Cortex of kidney (tissue), 1 donor: ENCODE results near the gene GNAI3.

Experiments
- DNase-seq: peaks from one replicate; lab custom pipeline; 2025; lab: John Stamatoyannopoulos, UW

GNAI3 gene

DNA sequence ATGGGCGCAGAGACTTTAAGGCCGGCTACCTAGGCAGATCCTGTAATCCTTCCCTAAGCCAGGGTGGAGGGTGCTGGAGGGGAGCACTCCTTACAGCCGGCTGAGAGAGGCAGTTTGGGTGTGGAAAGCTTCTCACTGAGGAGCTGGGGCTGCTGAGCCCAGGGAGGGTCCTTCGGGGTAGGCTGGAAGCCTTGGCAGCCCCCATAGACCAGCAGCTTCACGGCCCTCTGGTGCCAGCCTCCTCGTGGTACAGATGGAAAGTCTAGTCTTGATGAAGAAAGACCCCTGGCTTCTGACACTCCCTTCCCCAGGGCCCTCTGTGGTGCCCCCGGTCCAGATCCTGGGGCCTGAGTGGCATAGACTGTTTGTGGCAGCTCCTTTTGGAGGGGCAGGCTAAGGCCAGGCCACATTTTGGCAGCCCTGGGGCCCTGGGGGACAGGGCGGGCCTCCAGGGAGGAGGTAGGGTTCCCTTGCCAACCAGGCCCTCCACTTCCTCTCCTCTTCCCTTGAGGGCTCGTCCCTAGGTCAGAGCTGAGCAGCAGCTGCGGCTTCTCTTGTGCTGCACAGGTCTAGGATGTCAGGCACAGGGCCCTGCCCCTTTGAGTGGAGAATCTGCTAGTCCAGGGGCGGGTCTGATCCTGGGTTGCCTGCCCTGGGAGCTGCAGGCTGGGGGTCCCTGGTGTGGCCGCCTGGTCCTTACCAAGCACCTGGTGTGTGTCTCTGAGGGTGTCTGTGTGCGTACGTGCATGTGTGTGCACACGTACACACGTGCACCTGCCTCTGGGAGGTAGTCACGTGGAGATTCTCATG lies 76.0 kb downstream of the GNAI3 start:
- DNase-seq = no peak

DNA sequence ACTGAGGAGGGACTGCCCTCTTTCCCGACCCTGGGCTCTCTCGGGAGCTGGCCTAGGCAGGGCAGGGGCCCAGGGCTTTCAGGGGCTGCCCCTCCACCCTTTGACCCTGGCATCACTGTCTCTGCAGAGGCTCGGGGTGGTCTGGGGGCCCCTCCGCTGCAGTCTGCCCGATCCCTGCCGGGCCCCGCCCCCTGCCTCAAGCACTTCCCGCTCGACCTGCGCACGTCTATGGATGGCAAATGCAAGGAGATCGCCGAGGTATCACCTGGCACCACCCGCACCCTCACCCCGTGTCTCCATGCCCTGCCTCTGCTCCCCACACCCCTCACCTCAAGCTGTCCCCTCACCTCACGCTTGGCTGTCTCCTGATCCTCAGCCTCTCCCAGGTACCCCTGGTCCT lies 76.8 kb downstream of the GNAI3 start:
- DNase-seq = no peak

DNA sequence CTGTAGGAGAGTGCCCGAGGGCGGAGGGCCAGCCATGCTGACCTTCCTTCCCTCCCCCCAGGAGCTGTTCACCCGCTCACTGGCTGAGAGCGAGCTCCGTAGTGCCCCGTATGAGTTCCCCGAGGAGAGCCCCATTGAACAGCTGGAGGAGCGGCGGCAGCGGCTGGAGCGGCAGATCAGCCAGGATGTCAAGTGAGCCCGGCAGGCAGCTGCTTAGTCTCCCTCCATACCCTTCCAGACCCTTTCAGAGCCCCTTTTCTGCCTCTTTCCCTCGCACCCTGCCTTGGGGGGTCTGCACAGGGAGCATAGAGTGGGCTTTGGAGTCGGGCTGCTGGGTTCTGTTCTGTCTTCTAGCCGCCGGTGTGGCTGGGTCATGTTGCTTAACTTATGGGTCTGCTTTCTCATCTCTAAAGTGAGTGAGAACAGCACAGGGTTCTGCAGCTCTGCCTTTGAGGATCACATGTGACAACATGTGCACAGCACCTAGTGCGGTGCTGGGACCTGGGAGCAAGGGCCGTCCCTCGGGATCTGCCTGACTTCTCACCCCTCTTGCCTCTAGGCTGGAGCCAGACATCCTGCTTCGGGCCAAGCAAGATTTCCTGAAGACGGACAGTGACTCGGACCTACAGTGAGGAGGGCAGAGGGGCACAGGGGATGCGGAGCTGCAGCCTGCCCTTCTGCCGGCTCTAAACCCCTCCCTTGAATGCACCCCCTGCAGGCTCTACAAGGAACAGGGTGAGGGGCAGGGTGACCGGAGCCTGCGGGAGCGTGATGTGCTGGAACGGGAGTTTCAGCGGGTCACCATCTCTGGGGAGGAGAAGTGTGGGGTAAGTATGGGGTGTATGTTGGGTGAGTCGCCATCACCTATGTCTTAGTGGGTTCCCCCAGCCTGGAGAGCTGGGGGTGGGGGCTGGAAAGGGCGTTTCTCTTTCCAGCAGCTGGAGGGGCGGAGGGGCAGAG lies 77.5 kb downstream of the GNAI3 start:
- no peak for DNase-seq

DNA sequence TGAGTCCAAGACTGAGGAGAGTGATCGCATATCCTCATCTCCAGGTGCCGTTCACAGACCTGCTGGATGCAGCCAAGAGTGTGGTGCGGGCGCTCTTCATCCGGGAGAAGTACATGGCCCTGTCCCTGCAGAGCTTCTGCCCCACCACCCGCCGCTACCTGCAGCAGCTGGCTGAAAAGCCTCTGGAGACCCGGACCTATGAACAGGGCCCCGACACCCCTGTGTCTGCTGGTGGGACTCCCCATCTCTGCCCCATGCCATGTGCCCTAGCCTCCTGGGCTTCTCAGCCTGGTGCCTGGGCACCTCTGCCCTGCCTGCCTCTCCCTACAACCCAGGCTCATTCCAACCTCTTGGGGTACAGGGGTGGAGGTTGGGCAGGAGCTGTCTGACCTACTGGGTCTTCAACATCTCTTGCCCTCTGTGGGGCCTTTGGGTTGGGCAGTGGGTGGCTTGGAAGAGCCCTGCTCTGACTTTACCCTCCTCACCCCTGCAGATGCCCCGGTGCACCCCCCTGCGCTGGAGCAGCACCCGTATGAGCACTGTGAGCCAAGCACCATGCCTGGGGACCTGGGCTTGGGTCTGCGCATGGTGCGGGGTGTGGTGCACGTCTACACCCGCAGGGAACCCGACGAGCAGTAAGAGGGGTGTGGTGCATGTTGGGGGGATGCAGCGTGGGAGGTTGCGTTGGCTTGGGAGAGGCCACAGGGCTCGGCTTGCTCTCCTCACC lies 78.4 kb downstream of the GNAI3 start:
- no peak for DNase-seq

DNA sequence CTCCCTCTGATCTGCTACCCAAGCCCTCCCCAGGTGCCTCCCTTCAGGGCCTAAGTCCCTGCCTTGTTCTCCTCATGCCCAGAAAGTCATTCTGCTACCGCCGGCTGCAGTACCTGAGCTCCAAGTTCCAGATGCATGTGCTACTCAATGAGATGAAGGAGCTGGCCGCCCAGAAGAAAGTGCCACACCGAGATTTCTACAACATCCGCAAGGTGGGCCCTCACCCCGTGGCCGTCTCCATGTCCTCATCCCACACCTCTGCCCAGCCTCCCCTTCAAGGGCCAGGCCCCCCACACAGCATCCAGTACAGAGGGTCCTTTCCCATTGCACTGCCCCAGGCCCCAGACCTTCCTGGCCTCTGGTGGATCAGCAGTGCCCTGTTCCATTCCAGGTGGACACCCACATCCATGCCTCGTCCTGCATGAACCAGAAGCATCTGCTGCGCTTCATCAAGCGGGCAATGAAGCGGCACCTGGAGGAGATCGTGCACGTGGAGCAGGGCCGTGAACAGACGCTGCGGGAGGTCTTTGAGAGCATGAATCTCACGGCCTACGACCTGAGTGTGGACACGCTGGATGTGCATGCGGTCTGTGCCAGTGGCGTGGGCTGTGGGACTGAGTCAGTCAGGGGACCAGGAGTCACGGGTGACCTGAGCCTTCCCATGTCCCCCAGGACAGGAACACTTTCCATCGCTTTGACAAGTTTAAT lies 79.4 kb downstream of the GNAI3 start:
- DNase-seq = no peak

DNA sequence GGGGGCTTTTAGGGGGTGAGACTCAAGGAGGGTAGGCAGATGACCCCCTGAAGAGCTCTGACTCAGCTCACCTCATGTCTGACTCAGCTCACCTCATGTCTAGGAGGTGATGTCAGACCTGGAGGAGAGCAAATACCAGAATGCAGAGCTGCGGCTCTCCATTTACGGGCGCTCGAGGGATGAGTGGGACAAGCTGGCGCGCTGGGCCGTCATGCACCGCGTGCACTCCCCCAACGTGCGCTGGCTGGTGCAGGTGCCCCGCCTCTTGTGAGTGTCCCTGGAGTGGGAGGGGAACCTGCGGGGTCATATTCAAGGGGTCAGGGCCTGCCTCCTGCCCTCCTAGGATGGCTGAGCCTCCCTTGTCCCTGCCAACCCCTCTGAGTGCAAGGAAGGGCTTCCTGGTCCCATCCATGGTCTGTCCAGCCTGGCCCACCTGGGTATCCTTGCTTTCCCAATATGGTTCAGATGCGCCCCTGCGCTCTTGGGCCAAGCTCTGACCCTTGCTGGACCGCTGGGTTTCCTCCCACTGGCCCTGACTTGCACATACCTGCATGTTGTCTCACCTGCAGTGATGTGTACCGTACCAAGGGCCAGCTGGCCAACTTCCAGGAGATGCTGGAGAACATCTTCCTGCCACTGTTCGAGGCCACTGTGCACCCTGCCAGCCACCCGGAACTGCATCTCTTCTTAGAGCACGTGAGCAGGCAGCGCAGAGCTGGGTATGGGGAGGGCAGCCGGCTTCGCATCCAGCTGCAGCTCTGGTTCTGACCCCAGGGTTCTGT lies 80.3 kb downstream of the GNAI3 start:
- no peak for DNase-seq

DNA sequence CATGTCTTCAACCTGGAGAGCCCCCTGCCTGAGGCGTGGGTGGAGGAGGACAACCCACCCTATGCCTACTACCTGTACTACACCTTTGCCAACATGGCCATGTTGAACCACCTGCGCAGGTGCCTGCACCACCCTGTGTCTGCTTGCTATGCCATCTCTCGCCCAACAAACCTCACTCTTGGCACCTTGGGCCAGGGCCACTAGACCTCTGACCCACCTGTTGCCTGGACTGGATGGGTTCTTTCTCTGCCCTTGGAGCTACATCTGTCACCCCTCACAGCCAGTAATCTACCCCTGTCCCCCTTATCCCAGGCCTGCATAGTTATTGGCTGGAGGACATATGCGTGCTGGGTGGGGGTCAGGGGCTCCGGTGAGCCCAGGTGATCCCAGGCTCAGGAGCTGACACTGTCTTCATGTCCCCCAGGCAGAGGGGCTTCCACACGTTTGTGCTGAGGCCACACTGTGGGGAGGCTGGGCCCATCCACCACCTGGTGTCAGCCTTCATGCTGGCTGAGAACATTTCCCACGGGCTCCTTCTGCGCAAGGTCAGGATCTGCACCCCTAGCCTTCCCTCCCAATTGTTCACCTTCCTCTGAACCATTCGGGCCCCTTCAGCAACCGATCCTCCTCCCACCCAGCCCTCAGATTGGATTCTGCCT lies 81.1 kb downstream of the GNAI3 start:
- DNase-seq = no peak

DNA sequence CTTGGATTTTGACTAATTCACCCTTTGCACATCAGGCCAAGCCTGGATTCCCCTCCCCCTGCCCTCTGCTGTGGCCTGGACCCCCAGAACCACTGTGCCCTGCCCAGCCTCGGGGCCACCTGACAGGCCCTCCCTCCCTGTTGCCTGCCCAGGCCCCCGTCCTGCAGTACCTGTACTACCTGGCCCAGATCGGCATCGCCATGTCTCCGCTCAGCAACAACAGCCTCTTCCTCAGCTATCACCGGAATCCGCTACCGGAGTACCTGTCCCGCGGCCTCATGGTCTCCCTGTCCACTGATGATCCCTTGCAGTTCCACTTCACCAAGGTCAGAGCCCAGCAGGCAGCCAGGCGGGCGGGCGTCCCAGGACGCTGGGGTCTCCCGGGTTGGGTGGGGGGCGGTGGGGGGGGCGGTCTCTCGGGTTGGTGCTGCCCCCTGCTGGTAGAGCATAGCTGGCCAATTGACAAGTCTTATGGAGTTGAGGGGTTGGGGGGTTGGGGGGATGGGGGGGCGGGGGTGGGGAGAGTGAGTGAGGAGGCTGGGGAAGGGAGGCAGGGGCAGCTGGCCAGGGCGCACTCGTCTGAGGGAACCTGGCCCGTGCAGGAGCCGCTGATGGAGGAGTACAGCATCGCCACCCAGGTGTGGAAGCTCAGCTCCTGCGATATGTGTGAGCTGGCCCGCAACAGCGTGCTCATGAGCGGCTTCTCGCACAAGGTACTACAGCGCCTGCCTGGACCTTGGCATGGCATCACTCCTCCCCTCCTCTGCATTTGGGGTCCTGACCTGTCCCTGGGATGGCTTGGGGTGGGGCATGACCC lies 81.9 kb downstream of the GNAI3 start:
- no peak for DNase-seq

DNA sequence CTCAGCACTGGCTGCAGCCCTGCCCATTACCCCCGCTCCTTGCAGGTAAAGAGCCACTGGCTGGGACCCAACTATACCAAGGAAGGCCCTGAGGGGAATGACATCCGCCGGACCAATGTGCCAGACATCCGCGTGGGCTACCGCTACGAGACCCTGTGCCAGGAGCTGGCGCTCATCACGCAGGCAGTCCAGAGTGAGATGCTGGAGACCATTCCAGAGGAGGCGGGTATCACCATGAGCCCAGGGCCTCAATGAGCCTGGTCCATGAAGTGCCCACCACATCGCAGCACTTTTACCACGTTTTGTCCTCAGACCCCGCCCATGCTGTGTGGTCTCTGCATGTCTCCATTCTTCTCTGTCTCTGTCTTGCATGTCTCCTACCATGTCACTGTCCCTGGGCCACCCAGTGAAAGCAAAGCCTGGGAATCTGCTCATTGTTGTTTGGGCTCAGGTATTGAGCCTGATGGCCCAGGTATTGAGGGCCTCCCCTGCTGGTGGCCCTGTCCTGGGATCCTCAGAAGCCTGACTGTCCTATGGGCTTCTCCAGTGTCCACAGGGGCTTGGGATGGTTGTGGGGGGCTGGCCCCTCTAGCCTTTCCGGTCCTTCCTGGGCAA lies 82.6 kb downstream of the GNAI3 start:
- DNase-seq = no peak

DNA sequence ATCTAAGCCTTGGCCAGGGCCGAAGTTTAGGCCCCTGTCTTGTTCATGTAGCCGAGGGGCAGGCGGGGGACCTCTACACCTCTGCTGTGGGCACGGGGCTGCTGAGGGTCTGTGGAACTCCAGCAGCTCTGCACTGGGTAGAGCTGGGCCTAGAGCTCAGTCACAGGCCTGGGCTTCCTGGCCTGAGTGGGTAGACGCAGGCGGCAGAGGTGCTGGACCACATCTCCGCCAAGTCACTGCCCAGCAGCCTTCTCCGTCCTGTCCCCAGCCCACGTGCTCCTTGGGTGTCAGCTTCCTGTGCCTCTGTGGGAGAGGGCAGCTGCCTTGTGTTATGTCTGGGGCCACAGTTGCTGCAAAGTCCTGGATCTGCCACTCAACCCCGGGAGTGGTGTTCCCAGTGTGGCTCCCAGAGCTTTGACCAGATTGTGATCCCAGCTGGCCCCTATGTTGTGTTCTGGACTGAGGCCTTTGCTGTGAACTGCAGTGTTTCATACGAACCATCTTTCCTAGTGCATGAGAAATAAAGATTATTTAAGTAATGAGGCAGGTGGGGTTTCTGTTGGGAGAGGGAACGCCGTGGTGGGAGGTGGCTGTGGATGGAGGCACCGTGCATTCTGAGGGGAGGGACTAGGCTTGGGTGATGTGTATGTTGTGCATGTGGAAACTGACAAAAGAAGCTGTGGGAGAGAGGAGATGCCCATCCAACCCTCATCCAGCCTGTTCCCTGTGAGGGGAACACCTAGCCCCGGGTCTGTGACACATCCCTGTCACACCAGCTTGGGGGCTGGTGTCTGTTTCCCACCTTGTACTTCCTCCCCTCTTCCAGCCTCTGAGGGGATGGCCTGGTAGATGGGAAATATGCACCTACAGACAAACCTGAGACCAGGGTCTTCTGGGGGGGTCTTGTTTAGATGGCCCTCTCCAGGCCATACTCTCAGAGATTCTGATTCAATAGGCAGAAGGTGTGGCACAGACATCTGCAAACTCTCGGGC lies 83.4 kb downstream of the GNAI3 start:
- DNase-seq = no peak

DNA sequence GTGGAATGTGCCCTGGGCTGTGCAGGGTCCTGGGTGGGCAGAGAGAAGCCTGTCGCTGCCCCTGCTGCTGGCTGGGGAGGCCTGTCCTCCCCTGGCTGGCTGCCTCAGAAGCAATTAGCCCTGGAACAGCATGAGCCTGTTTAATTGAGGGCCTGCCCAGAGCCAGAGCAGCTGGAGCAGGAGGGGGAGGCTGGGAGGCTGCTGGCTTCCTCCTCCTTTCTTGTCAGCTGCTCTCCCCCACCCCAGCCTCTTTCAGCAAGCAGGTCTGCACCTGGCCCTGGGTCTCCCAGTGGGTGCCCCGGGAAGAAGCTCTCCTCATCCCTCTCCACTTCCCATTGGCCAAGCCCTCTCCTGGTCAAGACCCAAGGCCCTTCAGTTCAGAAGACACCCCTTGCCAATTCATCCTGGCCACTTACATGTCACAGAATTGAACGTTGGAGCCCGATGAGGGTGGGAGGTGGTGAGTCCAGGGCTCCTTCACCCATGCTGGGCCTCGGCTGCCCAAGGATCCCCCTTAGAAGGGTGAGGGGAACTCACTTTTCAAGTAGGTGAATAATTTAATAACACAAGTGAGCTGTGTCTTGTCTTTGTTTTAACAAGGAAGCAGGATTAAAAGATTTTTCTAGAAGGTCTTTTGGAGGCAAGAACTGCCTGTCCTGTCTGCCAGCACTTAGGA lies 84.4 kb downstream of the GNAI3 start:
- DNase-seq = no peak

DNA sequence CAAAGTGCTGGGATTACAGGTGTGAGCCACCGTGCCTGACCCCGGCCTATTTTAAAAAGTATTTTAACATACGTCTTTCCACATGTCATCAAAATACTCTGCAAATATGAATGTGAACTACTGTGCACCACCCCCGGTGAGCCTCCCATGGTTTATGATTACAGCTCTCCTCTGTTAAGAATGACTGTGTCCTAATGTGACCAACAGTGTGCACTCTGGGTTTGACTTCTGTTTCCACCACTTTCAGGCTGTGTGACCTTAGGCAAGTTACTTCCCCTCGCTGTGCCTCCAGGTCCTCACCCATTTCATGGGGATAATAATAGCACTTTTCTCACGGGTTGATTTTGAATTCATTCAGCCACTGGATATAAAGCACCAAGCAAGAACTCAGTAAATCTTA lies 85.9 kb downstream of the GNAI3 start:
- no peak for DNase-seq

DNA sequence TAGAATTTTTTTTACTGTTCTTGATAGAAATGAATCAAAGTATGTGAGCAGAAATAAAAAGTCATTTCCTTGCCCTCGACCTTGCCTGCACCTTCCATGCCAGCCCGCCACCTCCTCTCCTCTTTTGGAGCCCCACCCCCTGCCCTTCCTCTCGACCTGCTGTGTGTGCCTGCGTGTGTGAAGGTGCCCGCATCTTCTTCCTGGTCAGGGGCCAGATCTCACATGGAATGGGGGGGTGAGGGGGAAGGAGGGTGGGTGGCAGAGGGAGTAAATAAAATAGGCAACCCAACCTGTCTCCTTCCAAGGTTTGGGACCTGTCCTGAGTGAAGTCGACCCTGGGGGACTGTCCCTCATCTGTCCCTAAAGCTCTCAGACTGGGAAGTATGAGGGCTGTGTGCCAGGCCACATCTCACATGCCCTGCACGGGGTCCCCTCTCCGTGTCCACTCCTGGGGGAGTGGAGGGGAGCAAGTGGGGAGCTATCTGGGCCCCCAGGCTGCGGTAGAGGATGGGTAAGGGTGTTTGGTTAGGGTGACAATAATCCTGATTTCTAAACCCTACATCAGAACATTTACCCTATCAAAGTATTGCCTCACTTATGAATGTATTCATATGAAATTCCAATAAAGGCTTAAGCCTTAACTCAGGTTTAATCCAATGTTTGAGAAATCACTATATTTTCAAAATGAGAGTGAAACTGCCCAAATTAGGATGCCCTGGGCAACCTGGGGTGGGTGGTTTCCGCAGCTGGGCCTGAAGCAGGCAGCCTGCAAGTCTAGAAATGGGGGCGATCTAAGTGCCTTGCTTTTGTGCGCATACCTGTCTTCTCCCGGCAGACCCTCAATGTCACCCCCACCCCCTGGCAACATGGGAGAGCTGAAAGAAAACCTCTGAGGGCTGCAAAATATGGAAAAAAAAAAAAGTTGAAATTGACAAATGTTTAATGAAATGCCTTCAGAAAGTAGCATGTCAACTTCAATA lies 86.6 kb downstream of the GNAI3 start:
- DNase-seq = no peak

DNA sequence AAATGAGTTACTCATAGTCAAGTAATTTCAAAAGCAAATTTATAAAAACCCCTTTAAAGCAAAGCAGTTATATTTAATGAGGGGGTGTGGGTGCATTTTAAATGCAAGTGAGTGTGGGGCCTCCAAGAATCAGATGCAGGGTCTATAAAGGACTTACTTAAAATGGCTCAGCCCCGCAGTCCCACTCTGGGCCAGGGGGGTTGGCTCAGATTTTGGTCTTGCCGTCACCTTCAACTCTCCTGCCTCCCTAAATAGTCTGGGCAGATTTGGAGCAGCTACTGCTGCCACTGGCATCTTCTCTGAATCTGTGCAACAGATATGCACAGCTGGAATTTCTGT lies 87.4 kb downstream of the GNAI3 start:
- no peak for DNase-seq

DNA sequence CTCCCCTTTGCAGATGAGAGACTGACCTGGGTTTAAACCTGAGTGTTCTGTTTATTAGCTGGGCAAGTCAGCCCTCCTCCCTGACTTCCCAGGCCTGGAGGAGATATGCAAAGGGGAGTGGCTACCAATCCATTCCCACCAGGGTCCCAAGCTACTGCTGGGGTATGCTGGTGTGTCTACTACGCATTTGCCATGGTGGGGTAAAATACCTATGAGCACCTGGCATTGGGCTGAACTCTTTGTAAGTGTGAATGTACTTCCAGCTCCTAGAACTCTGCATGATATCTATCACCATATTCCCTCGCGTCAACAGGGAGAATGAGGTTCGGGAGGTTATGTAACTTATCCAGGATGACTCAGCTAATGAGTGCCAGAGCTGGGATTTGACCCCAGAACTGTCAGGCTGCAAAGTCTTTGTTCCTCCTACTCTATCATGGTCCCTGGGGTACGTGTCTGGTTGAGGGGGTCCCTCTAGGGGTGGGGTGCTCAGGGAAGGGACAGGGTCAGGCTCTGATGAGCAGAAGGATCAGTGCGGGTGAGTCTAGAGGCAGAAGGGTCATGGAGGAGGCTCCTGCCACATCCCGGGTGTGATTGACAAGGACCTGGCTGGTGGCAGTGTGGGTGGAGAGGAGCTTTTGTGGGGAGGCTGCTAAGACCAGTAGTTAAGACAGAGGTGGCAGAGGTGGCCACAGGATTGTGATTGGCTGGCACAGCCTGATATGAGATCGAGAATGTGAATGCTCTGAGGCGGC lies 88.0 kb downstream of the GNAI3 start:
- no peak for DNase-seq
